NCI-H2171 (cell line): ENCODE measurements around the gene PRPSAP1.
"Not testable (repeated sequence)": the region's sequence is repeated elsewhere in the genome, so short reads cannot be mapped to it uniquely, and the experiment has no call there.

Experiments
- DNase-seq: peaks from one replicate; lab custom pipeline; 2025; lab: John Stamatoyannopoulos, UW

Gene PRPSAP1

GRCh38 chr17:76276461-76277299 lies 77.0 kb downstream of the PRPSAP1 start:
- DNase-seq: no peak

GRCh38 chr17:76276069-76276431 lies 77.7 kb downstream of the PRPSAP1 start:
- no peak for DNase-seq

- DNase-seq: no peak
These were observed 78.2 kb downstream of the PRPSAP1 start for GRCh38 chr17:76275382-76276068.

- no peak for DNase-seq
These were observed 79.4 kb downstream of the PRPSAP1 start for GRCh38 chr17:76274112-76274956.

GRCh38 chr17:76273445-76274111 lies 80.1 kb downstream of the PRPSAP1 start:
- no peak for DNase-seq

GRCh38 chr17:76272541-76273444 lies 80.9 kb downstream of the PRPSAP1 start:
- DNase-seq: no peak

- no peak for DNase-seq
These were observed 81.8 kb downstream of the PRPSAP1 start for GRCh38 chr17:76271669-76272540.

- no peak for DNase-seq
These were observed 82.7 kb downstream of the PRPSAP1 start for GRCh38 chr17:76270770-76271668.

GRCh38 chr17:76270127-76270592 lies 83.6 kb downstream of the PRPSAP1 start:
- DNase-seq: no peak

- no peak for DNase-seq
These were observed 84.4 kb downstream of the PRPSAP1 start for GRCh38 chr17:76268991-76269981.

GRCh38 chr17:76268015-76268749 lies 85.5 kb downstream of the PRPSAP1 start:
- DNase-seq: no peak

GRCh38 chr17:76267581-76268001 lies 86.1 kb downstream of the PRPSAP1 start:
- DNase-seq: not testable (repeated sequence)

- no peak for DNase-seq
These were observed 86.6 kb downstream of the PRPSAP1 start for GRCh38 chr17:76267051-76267576.

GRCh38 chr17:76266244-76266938 lies 87.3 kb downstream of the PRPSAP1 start:
- DNase-seq: no peak

- DNase-seq: peak; percentile 46
These were observed 88.0 kb downstream of the PRPSAP1 start for GRCh38 chr17:76265624-76266243.
